Panc1 (cell line): Measurements from ENCODE around the gene UGT1A8. TPM values are rescaled to one million over a fixed set of nuclear protein-coding genes. Genes with fewer than 3 reads are reported as not detected.

ENCODE experiments used
- ATAC-seq: fragments of 200-7000 bp; cut with Tn5 transposase; 2 replicates; pipeline ENCODE4 v1.9.1; 2020; ENCODE audit warnings: mild to moderate bottlenecking, moderate library complexity
- BruUV-seq: library from RNA; stranded (reverse); fragments of 400-500 nt; replicated peaks from 2 replicates; lab custom pipeline; 2021; lab: Mats Ljungman, UMichigan
- CTCF ChIA-PET: fragments of 300-600 bp; sonication (Branson Sonifier 250); formaldehyde crosslinking; loops from one replicate; lab custom pipeline; 2022; ENCODE audit warnings: antibody characterized with exemption; lab: Charles Lee
- POLR2A ChIA-PET: fragments of 300-600 bp; sonication (Branson Sonifier 250); formaldehyde crosslinking; loops from one replicate; lab custom pipeline; 2022; ENCODE audit warnings: antibody characterized with exemption; lab: Charles Lee
- DNase-seq: peaks from one replicate; pipeline ENCODE4 v3.0.0-alpha.2; 2010; ENCODE audit warnings: low read depth, low spot score
- H3K27ac ChIP-seq: 2 replicates; pipeline ENCODE4 v1.5.1; 2011; ENCODE audit warnings: mild to moderate bottlenecking, low read length, inconsistent platforms
- H3K27me3 ChIP-seq: fragments of 200-500 bp; sonication (Bioruptor generic); 2 replicates; pipeline ENCODE4 v1.6.0; 2014; ENCODE audit warnings: low read length, inconsistent platforms; ENCODE audit not compliant: control insufficient read depth, insufficient read depth
- H3K36me3 ChIP-seq: fragments of 200-500 bp; sonication (Bioruptor generic); 2 replicates; pipeline ENCODE4 v1.5.1; 2014; ENCODE audit warnings: inconsistent platforms, mild to moderate bottlenecking, low read length, moderate library complexity; ENCODE audit not compliant: control insufficient read depth, insufficient read depth
- H3K4me1 ChIP-seq: 2 replicates; pipeline ENCODE4 v1.5.1; 2011; ENCODE audit warnings: inconsistent platforms, mild to moderate bottlenecking, low read length, moderate library complexity; ENCODE audit not compliant: control insufficient read depth, insufficient read depth
- H3K4me3 ChIP-seq, 2 experiments: 2 replicates each; pipeline ENCODE4 v1.5.1; 2011 to 2012; ENCODE audit warnings: low read depth in 2 of 2, low read length in 2 of 2, mild to moderate bottlenecking in 2 of 2, inconsistent platforms in 1 of 2, moderate library complexity in 1 of 2
- H3K9me3 ChIP-seq: fragments of 200-500 bp; sonication (Bioruptor generic); 2 replicates; pipeline ENCODE4 v1.5.1; 2014; ENCODE audit warnings: low read depth, mild to moderate bottlenecking, inconsistent platforms, low read length, moderate library complexity; ENCODE audit not compliant: control insufficient read depth, insufficient read depth
- CTCF ChIP-seq: fragments of 450-650 bp; IDR thresholded peaks from 2 replicates; pipeline ENCODE4 v1.5.1; 2017; ENCODE audit warnings: mild to moderate bottlenecking
- POLR2AphosphoS5 ChIP-seq: IDR thresholded peaks from 2 replicates; pipeline ENCODE4 v1.6.1; 2012; ENCODE audit warnings: mild to moderate bottlenecking, low read depth, low read length, moderate library complexity
- REST ChIP-seq, 2 experiments: IDR thresholded peaks; 2 replicates each; pipeline ENCODE4 v1.6.1; 2011 to 2012; ENCODE audit warnings: low read depth in 2 of 2, control low read depth in 1 of 2, low read length in 1 of 2, mild to moderate bottlenecking in 1 of 2, moderate library complexity in 1 of 2; ENCODE audit not compliant: insufficient read depth in 1 of 2
- SIN3A ChIP-seq: IDR thresholded peaks from 2 replicates; pipeline ENCODE4 v1.6.1; 2012; ENCODE audit warnings: low read depth, mild to moderate bottlenecking, low read length, moderate library complexity, borderline replicate concordance; ENCODE audit not compliant: insufficient read depth
- TCF7L2 ChIP-seq: IDR thresholded peaks from 2 replicates; pipeline ENCODE4 v1.6.1; 2011; ENCODE audit warnings: mild to moderate bottlenecking, low read depth, low read length, inconsistent platforms
- in situ Hi-C: cut with HindIII; loops from 2 replicates; pipeline ENCODE4 v1.10.0; 2016; ENCODE audit warnings: low sequenced_read_pairs, low pct_unique_long_range_greater_than_20kb
- intact Hi-C: fragments of 100-400 bp; cut with micrococcal nuclease; formaldehyde crosslinking; loops from one replicate; pipeline ENCODE4 v1.10.0; 2022; ENCODE audit not compliant: unreplicated experiment
- total RNA-seq: library from RNA; stranded (reverse); gene quantifications from one replicate; pipeline ENCODE4 v1.2.1, GENCODE V29; 2021; ENCODE audit not compliant: unreplicated experiment

Gene UGT1A8
- total RNA-seq, 1 experiment from 2014 or later = 0.15 TPM

- CTCF ChIA-PET = no interaction called here
- no peak for DNase-seq
- Histone ChIP-seq H3K4me3 (no peak overlapping the region), H3K27me3 (no peaks in the 10 kb centered on the region), H3K9me3 (no peaks in the 10 kb centered on the region), H3K4me1 (no peaks in the 10 kb centered on the region), H3K36me3 (no peaks in the 10 kb centered on the region), H3K27ac (no peak overlapping the region)
- no TSS peak for BruUV-seq
- no peak for ATAC-seq
- POLR2A ChIA-PET = no interaction called here
- intact Hi-C loops (no loop called here), in situ Hi-C loops (no loop called here)
- TF ChIP-seq TCF7L2 (no peak), REST (IDR thresholded peaks at IDR 0.05; ENCODE audit: insufficient read depth in 1 of 2, low read depth in 2 of 2, low read length in 1 of 2) (no peak)
Observed at GRCh38 chr2:233674995-233675394, 57.6 kb downstream of the UGT1A8 start.

- DNase-seq (no peak), ATAC-seq (no peak)
- H3K4me1 ChIP-seq = no peaks in the 10 kb centered on the region
- TF ChIP-seq CTCF = no peak
- no peak for TF ChIP-seq TCF7L2
- no peak for TF ChIP-seq SIN3A
- TF ChIP-seq POLR2AphosphoS5 = no peak
- no peak for TF ChIP-seq REST (IDR thresholded peaks at IDR 0.05; ENCODE audit: insufficient read depth in 1 of 2, low read depth in 2 of 2, low read length in 1 of 2)
- no TSS peak for BruUV-seq
- H3K27ac ChIP-seq = no peak overlapping the region
- intact Hi-C loops = no loop called here
- CTCF ChIA-PET = no interaction called here
- H3K9me3 ChIP-seq = no peaks in the 10 kb centered on the region
- in situ Hi-C loops = no loop called here
- POLR2A ChIA-PET = no interaction called here
- H3K4me3 ChIP-seq = no peak overlapping the region
- no peaks in the 10 kb centered on the region for H3K36me3 ChIP-seq
- H3K27me3 ChIP-seq = no peaks in the 10 kb centered on the region
Observed at GRCh38 chr2:233676046-233676445, 58.6 kb downstream of the UGT1A8 start.
